GM12878 (cell line): ENCODE results near the gene LRRC8B. TPM values are rescaled to one million over a fixed set of nuclear protein-coding genes. Genes with fewer than 3 reads are reported as not detected.

Experiments used
- ATAC-seq: fragments of 200-7000 bp; cut with Tn5 transposase; 3 replicates; pipeline ENCODE4 v1.9.1; 2020; ENCODE audit warnings: mild to moderate bottlenecking, moderate library complexity
- BruUV-seq: library from RNA; stranded (reverse); fragments of 400-500 nt; replicated peaks from 2 replicates; lab custom pipeline; 2021; lab: Mats Ljungman, UMichigan
- CTCF ChIA-PET: fragments of 300-600 bp; sonication (Branson Sonifier 250); formaldehyde crosslinking; extraction: SDS; loops from one replicate; lab custom pipeline; 2021; ENCODE audit warnings: inconsistent platforms; lab: Yijun Ruan, JAX
- POLR2A ChIA-PET: fragments of 350-600 bp; formaldehyde crosslinking; extraction: SDS; loops from one replicate; lab custom pipeline; 2021; ENCODE audit warnings: inconsistent platforms; lab: Charles Lee
- RAD21 ChIA-PET: fragments of 300-600 bp; sonication (Branson Sonifier 250); formaldehyde crosslinking; loops from one replicate; lab custom pipeline; 2023; ENCODE audit warnings: antibody characterized with exemption; ENCODE audit not compliant: unreplicated experiment; lab: Charles Lee
- SMC1A ChIA-PET: fragments of 300-600 bp; sonication (Branson Sonifier 250); formaldehyde crosslinking; loops from one replicate; lab custom pipeline; 2023; ENCODE audit not compliant: unreplicated experiment, uncharacterized antibody; lab: Charles Lee
- DNase-seq: peaks from one replicate; pipeline ENCODE4 v3.0.0-alpha.2; 2011; ENCODE audit warnings: low read depth, low spot score
- FAIRE-seq: peaks from 3 replicates; lab custom pipeline; 2011; peaks lifted over from hg19 to GRCh38; lab: Jason Lieb, UNC
- H2AFZ ChIP-seq: 2 replicates; pipeline ENCODE4 v1.6.0; 2011; ENCODE audit warnings: low read depth, low read length, control low read depth; ENCODE audit not compliant: control insufficient read depth
- H3K27ac ChIP-seq: 2 replicates; pipeline ENCODE4 v1.5.1; 2011; ENCODE audit warnings: control low read depth; ENCODE audit not compliant: control insufficient read depth, insufficient read depth
- H3K27me3 ChIP-seq, 2 experiments: replicated peaks in 1 of 2; 2 replicates each; pipeline versions ENCODE4 v1.6.0 to v1.6.1; 2011; ENCODE audit warnings: low read length in 1 of 2; ENCODE audit not compliant: control insufficient read depth in 2 of 2, insufficient read depth in 2 of 2
- H3K36me3 ChIP-seq, 2 experiments: 2 replicates each; pipeline ENCODE4 v1.5.1; 2011; ENCODE audit warnings: low read length in 1 of 2; ENCODE audit not compliant: control insufficient read depth in 2 of 2, insufficient read depth in 2 of 2
- H3K4me1 ChIP-seq: 2 replicates; pipeline ENCODE4 v1.6.1; 2011; ENCODE audit warnings: mild to moderate bottlenecking, low read length, moderate library complexity, mixed read lengths; ENCODE audit not compliant: control insufficient read depth, insufficient read depth
- H3K4me2 ChIP-seq: 2 replicates; pipeline ENCODE4 v1.6.0; 2011; ENCODE audit warnings: control low read depth; ENCODE audit not compliant: control insufficient read depth, insufficient read depth
- H3K4me3 ChIP-seq: fragments of 200-600 bp; sonication (generic); 2 replicates; pipeline ENCODE4 v1.5.1; 2016
- H3K79me2 ChIP-seq: 2 replicates; pipeline ENCODE4 v1.6.0; 2011; ENCODE audit warnings: low read length; ENCODE audit not compliant: control insufficient read depth, insufficient read depth
- H3K9ac ChIP-seq: 2 replicates; pipeline ENCODE4 v1.8.0; 2011; ENCODE audit warnings: low read length, control low read depth, mixed read lengths; ENCODE audit not compliant: control insufficient read depth, insufficient read depth
- H3K9me3 ChIP-seq: replicated peaks from 3 replicates; pipeline ENCODE4 v1.5.1; 2011; ENCODE audit warnings: mild to moderate bottlenecking, low read length; ENCODE audit not compliant: control insufficient read depth, insufficient read depth
- H4K20me1 ChIP-seq: 2 replicates; pipeline ENCODE4 v1.6.0; 2011; ENCODE audit not compliant: control insufficient read depth, insufficient read depth
- EZH2 ChIP-seq: IDR thresholded peaks from 2 replicates; pipeline ENCODE4 v1.6.1; 2012; ENCODE audit warnings: low read depth, mild to moderate bottlenecking, control low read depth, inconsistent platforms, low read length, borderline replicate concordance; ENCODE audit not compliant: control insufficient read depth
- FOXM1 ChIP-seq: IDR thresholded peaks from 2 replicates; pipeline ENCODE4 v1.6.1; 2012; ENCODE audit warnings: low read depth, mild to moderate bottlenecking, inconsistent platforms, low read length, moderate library complexity
- IRF4 ChIP-seq: IDR thresholded peaks from 2 replicates; pipeline ENCODE4 v1.6.1; 2011; ENCODE audit warnings: low read depth, low read length
- JUNB ChIP-seq: IDR thresholded peaks from 2 replicates; pipeline ENCODE4 v1.6.1; 2016; ENCODE audit warnings: antibody characterized with exemption, mild to moderate bottlenecking
- MEF2A ChIP-seq: IDR thresholded peaks from 2 replicates; pipeline ENCODE4 v1.6.1; 2011; ENCODE audit warnings: low read depth, mild to moderate bottlenecking, low read length, moderate library complexity; ENCODE audit not compliant: insufficient read depth
- NFYA ChIP-seq: IDR thresholded peaks from 2 replicates; pipeline ENCODE4 v1.6.1; 2011; ENCODE audit warnings: low read depth, mild to moderate bottlenecking, low read length, improper control_type of control experiment, borderline replicate concordance
- PAX5 ChIP-seq: IDR thresholded peaks from 2 replicates; pipeline ENCODE4 v1.6.1; 2011; ENCODE audit warnings: low read depth, low read length, borderline replicate concordance
- RBBP5 ChIP-seq: fragments of 200-600 bp; sonication (generic); conservative IDR thresholded peaks from 2 replicates; pipeline ENCODE4 v1.6.1; 2016
- SRF ChIP-seq, 2 experiments: IDR thresholded peaks; 2 replicates each; pipeline ENCODE4 v1.6.1; 2011; ENCODE audit warnings: low read depth in 2 of 2, low read length in 2 of 2, mild to moderate bottlenecking in 1 of 2, moderate library complexity in 1 of 2
- STAT1 ChIP-seq: fragments of 450-650 bp; conservative IDR thresholded peaks from 2 replicates; pipeline ENCODE4 v1.6.1; 2014; ENCODE audit warnings: antibody characterized with exemption, mild to moderate bottlenecking
- TARDBP ChIP-seq: IDR thresholded peaks from 2 replicates; pipeline ENCODE4 v1.6.1; 2016; ENCODE audit warnings: borderline replicate concordance
- WGBS: methylation state at CpG from one replicate; pipeline ENCODE4 v1.1.6; 2016; ENCODE audit warnings: low lambda C conversion rate; ENCODE audit not compliant: insufficient replicate concordance, insufficient coverage; ENCODE audit errors: missing lambda C conversion rate; 5-methylcytosine and 5-hydroxymethylcytosine counted together
- in situ Hi-C: fragments of 300-500 bp; cut with MboI; formaldehyde crosslinking; loops from 9 replicates; pipeline ENCODE4 v1.14.3; 2018; ENCODE audit warnings: mixed read lengths
- intact Hi-C: fragments of 100-400 bp; cut with micrococcal nuclease; formaldehyde crosslinking; loops from one replicate; pipeline ENCODE4 v1.14.2; 2022; ENCODE audit not compliant: unreplicated experiment
- polyA plus RNA-seq, 11 experiments: library from polyadenylated mRNA; depleted of rRNA in 4 of 11; unstranded in 6 of 11; stranded (reverse) in 5 of 11; fragments of >200 nt; fragmentation: Nextera tagmentation in 4 of 11; fragmentation: Illumina TruSeq in 1 of 11; extraction: Ambion mirVana in 4 of 11; extraction: Trizol in 1 of 11; gene quantifications; 1 replicate in 1 of 11; 2 replicates in 10 of 11; pipeline versions ENCODE4 v1.2.1 to v1.2.3, GENCODE V29; 2011 to 2016; ENCODE audit warnings: inconsistent platforms in 2 of 11, missing spikeins in 2 of 11, low read depth in 1 of 11
- total RNA-seq, 4 experiments: library from RNA; depleted of rRNA in 3 of 4; stranded (reverse); fragments of >200 nt in 3 of 4; fragmentation: Illumina TruSeq in 1 of 4; extraction: Trizol in 1 of 4; gene quantifications; 2 replicates each; pipeline versions ENCODE4 v1.2.1 to v1.2.3, GENCODE V29; 2013 to 2021
- TF ChIP-seq, protein P1 (sequence below): fragments of 450-650 bp; IDR thresholded peaks from 2 replicates; pipeline ENCODE4 v1.6.1; 2016; ENCODE audit warnings: mild to moderate bottlenecking
- TF ChIP-seq, protein P2 (sequence below): fragments of 450-650 bp; IDR thresholded peaks from 2 replicates; pipeline ENCODE4 v1.6.1; 2017; ENCODE audit warnings: antibody characterized with exemption, mild to moderate bottlenecking, moderate library complexity
- TF ChIP-seq, protein P3 (sequence below): fragments of 150-350 bp; IDR thresholded peaks from 2 replicates; pipeline ENCODE4 v1.6.1; 2014; ENCODE audit warnings: mild to moderate bottlenecking, low read depth, low read length

Gene LRRC8B
- total and polyA plus RNA-seq, 10 of the 15 experiments (the other 5 are each of a cell fraction or from before 2014, with no cell fraction given), result 1.3 to 9.2 (median 5.4) TPM

DNA sequence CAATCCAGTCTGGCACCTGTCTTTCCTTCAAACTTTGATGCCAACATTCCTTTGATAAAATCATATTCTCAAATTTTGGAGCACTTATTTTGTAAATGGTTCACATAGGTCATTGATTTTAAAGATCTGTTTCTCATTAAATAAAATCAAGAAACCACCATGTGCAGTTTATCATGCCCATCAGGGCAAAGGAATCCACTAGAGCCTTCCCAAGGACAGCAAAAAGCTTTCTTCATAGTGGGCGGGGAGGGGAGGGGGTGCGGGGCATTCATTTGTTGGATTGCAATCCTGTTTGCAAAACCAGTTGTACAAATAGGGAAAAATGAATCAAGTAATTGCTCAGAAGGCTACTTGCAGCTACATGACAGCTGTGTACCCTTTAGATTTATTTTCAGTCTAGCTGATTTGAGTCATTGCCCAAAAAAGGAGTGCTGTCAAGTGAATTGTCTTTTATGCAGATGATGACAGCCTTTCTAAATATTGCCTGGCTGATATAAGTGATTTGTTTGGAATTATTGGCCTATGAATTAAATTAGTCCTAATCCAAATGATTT lies 23.0 kb downstream of the LRRC8B start:
- FAIRE-seq (no peak), DNase-seq (no peak), ATAC-seq (peak; percentile 71)
- intact Hi-C loops (no loop called here), in situ Hi-C loops (no loop called here)
- no peaks in the 10 kb centered on the region for H3K27me3 ChIP-seq
- H3K79me2 ChIP-seq, result no peaks in the 10 kb centered on the region
- no peaks in the 10 kb centered on the region for H4K20me1 ChIP-seq
- peaks cover 24% of the 10 kb centered on the region; the same call in 1 of the 2 replicates for H3K4me1 ChIP-seq
- H3K9me3 ChIP-seq, result no peaks in the 10 kb centered on the region
- ChIA-PET SMC1A (interaction anchor here (1.5 to 2.8 kb wide), 3 partner anchors 19 to 215 kb away, joined by 3 to 13 read pairs (median 5); no protein-coding TSS in a partner anchor), POLR2A (interaction anchor here (0.6 to 1.6 kb wide), 2 partner anchors 19 to 42 kb away, joined by 4 to 7 read pairs; no protein-coding TSS in a partner anchor), CTCF (interaction anchor here (2.0 kb wide), 1 partner anchor 12 kb away, joined by 6 read pairs; no protein-coding TSS in a partner anchor), RAD21 (no interaction called here)
- TF ChIP-seq TARDBP (no peak), IRF4 (peak; percentile 52; the same call in 1 of the 2 replicates), PAX5 (no peak), STAT1 (no peak), FOXM1 (no peak), EZH2 (no peak), SRF (IDR thresholded peaks at IDR 0.05; ENCODE audit: low read depth in 2 of 2, low read length in 2 of 2) (peak; percentile 74 to 94), RBBP5 (no peak), NFYA (no peak), MEF2A (0 out of 2 replicates have a peak, but pooled peaks have one; percentile 30), JUNB (peak; percentile 61)
- TF ChIP-seq, protein P1, sequence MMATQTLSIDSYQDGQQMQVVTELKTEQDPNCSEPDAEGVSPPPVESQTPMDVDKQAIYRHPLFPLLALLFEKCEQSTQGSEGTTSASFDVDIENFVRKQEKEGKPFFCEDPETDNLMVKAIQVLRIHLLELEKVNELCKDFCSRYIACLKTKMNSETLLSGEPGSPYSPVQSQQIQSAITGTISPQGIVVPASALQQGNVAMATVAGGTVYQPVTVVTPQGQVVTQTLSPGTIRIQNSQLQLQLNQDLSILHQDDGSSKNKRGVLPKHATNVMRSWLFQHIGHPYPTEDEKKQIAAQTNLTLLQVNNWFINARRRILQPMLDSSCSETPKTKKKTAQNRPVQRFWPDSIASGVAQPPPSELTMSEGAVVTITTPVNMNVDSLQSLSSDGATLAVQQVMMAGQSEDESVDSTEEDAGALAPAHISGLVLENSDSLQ, result peak; percentile 50
- TF ChIP-seq, protein P2, sequence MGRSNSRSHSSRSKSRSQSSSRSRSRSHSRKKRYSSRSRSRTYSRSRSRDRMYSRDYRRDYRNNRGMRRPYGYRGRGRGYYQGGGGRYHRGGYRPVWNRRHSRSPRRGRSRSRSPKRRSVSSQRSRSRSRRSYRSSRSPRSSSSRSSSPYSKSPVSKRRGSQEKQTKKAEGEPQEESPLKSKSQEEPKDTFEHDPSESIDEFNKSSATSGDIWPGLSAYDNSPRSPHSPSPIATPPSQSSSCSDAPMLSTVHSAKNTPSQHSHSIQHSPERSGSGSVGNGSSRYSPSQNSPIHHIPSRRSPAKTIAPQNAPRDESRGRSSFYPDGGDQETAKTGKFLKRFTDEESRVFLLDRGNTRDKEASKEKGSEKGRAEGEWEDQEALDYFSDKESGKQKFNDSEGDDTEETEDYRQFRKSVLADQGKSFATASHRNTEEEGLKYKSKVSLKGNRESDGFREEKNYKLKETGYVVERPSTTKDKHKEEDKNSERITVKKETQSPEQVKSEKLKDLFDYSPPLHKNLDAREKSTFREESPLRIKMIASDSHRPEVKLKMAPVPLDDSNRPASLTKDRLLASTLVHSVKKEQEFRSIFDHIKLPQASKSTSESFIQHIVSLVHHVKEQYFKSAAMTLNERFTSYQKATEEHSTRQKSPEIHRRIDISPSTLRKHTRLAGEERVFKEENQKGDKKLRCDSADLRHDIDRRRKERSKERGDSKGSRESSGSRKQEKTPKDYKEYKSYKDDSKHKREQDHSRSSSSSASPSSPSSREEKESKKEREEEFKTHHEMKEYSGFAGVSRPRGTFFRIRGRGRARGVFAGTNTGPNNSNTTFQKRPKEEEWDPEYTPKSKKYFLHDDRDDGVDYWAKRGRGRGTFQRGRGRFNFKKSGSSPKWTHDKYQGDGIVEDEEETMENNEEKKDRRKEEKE, result no peak
- TF ChIP-seq, protein P3, sequence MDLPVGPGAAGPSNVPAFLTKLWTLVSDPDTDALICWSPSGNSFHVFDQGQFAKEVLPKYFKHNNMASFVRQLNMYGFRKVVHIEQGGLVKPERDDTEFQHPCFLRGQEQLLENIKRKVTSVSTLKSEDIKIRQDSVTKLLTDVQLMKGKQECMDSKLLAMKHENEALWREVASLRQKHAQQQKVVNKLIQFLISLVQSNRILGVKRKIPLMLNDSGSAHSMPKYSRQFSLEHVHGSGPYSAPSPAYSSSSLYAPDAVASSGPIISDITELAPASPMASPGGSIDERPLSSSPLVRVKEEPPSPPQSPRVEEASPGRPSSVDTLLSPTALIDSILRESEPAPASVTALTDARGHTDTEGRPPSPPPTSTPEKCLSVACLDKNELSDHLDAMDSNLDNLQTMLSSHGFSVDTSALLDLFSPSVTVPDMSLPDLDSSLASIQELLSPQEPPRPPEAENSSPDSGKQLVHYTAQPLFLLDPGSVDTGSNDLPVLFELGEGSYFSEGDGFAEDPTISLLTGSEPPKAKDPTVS, result no peak
- no peaks in the 10 kb centered on the region for H3K36me3 ChIP-seq
- BruUV-seq, result no TSS peak
- H3K4me2 ChIP-seq, result no peak overlapping the region
- WGBS, result 13% methylated on average over 2 of the region's 2 CpGs
- H3K9ac ChIP-seq, result no peak overlapping the region
- no peak overlapping the region for H2AFZ ChIP-seq
- no peak overlapping the region for H3K4me3 ChIP-seq
- H3K27ac ChIP-seq, result no peak overlapping the region
